Stimulated activated CD8-positive, alpha-beta memory T cell treated with anti-CD3 and anti-CD28 coated beads, Interleukin-15, amount 100 ng/mL, for 24 hours (primary cell): ENCODE results near the gene ORC4.
"Not testable (repeated sequence)": the region's sequence is repeated elsewhere in the genome, so short reads cannot be mapped to it uniquely, and the experiment has no call there.

ENCODE experiments used
- DNase-seq: peaks from one replicate; pipeline ENCODE4 v3.0.0-alpha.2; 2020; ENCODE audit warnings: low read depth

ORC4 gene

DNA sequence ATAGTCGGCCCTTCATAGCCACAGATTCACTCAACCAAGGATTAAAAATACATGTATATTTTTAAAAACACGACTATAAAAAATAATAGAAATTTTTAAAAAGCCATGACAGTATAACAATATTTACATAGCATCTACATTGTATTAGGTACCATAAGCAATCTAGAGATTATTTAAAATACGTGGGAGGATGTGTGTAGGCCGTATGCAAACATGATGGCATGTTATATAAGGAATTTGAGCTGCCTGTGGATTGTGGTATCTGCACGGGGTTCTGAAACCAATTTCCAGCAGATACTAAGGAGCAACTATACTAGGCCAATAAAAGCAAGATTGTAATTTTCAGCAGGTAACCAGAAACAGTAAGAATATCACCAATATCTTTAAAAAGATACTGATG, 5.9 kb downstream of the ORC4 start:
- DNase-seq = no peak

- no peak for DNase-seq
Measured at GRCh38 chr2:148013876-148014275, 6.7 kb downstream of the ORC4 start.

DNA sequence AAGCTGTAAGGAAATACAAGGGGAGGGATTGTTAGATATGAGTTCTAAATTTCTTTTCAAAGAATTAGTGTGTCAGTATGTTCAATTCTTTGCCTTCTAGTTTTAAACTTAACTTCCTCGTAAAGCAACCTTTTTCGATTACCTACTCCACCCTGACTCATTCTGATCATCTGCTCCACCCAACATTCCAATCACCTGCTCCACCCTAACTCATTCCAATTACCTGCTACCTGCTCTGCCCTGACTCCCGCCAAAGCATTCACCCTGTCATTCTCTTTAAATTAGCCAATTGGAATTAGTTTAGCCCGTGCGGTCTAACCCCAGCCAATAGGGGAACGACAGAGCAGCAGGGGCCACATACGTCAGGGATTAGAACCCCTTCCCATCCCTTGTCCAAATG, 12.1 kb downstream of the ORC4 start:
- not testable (repeated sequence) for DNase-seq

GRCh38 chr2:148007219-148007900, 13.2 kb downstream of the ORC4 start:
- no peak for DNase-seq

DNA sequence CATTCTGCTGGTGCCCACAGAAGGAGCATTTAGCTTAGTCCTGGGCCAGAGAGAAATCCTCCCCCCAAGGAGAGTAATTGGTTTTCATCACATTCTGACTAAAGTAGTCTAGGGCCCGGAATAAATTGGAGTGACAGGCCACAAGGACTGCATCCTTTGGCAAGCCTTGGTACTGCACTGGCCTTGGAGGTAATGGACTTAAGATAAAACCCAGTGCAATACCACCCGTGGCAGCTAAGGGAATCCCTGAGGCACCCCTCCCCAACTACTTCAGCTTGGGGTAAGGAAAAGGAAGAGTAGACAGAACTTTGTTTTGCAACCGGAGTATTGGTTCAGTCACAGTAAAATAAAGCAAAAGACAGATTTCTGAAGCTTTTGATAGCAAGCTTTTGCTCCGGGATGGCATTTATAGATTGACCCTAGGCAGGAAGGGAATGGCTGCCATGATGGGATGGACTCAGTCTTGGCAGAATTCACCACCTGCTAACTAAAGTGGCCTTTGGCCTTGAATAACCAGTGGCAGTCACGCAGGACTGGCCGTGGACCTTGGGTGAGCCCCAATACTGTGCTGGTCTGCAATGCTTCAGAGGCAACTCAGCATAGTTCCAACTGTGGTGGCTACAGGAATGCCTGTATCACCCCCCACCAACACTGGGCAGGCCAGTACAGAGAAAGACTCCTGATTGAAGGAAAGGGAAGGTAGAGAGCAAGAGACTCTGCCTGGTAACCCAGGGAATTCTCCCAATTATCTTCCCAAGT, 14.1 kb downstream of the ORC4 start:
- DNase-seq = no peak

GRCh38 chr2:148002420-148002819, 18.1 kb downstream of the ORC4 start:
- DNase-seq = not testable (repeated sequence)

GRCh38 chr2:148000095-148000494, 20.4 kb downstream of the ORC4 start:
- no peak for DNase-seq

GRCh38 chr2:147999126-147999525, 21.4 kb downstream of the ORC4 start:
- DNase-seq = no peak

DNA sequence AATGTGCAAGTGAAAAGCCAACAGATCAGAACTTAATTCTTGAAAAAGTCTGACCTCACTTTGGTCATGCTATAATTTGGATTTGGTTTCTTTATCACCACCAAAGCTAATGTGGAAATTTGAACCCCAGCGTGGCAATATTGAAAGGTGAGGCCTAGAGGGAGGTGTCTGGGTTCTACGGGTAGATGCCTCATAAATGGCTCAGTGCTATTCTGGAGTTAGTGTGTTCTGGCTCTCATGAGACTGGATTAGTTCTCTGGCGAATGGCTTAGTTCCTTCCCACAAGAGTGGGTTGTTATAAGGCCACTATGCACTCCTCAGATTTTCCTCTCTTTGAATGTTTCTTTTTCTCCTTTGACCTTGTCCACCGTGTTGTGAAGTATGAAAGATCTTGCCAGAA, 22.3 kb downstream of the ORC4 start:
- DNase-seq = no peak

DNA sequence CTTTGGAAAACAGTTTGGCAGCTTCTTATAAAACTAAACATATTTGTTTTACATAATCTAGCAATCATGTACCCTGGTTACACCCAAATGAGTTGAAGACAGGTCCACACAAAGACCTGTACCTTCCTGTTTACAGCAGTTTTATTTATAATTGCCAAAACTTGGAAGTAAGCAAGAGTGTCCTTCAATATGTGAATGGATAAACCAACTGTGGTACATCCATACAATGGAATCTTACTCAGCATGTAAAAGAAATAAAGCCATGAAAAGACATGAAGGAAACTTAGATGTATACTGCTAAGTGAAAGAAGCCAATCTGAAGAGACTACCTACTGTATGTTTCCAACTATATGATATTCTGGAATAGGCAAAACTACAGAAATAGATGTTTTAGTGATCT, 23.7 kb downstream of the ORC4 start:
- no peak for DNase-seq

DNA sequence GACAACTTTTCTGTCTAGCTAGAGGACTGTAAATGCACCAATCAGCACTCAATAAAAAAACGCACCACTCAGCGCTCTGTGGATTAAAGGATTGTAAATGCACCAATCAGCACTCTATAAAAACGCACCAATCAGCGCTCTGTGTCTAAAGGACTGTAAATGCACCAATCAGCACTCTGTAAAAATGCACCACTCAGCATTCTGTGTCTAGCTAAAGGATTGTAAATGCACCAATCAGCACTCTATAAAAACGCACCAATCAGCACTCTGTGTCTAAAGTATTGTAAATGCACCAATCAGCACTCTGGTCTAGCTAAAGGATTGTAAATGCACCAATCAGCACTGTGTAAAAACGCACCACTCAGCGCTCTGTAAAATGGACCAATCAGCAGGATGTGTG, 25.6 kb downstream of the ORC4 start:
- not testable (repeated sequence) for DNase-seq

DNA sequence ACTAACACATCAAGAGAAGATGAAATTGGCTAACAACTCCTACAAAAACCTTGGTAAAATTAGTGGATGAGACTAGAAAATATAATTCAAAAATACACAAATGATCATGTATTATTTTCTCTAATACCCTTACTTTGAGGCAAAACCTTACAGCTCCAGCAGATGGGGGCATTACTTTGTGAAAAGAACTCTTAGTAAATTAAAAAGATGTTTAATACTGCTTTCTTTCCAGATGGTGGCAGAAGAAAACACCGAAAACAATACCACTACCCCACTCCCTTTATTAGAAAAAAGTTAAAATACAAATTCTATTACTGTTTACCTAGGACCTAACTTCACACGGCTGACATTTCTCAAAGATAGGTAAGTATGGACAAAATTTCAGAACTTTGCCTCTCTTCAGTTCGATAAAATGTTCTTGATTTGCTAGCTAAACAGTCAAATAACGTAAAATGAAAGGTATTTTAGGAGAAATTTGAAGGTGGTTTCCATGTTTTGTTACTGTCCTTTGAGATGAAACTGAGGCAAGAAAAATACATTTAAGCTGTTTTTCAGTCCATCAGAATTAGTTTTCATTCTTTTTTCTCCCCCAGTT, 30.6 kb downstream of the ORC4 start:
- DNase-seq = no peak

DNA sequence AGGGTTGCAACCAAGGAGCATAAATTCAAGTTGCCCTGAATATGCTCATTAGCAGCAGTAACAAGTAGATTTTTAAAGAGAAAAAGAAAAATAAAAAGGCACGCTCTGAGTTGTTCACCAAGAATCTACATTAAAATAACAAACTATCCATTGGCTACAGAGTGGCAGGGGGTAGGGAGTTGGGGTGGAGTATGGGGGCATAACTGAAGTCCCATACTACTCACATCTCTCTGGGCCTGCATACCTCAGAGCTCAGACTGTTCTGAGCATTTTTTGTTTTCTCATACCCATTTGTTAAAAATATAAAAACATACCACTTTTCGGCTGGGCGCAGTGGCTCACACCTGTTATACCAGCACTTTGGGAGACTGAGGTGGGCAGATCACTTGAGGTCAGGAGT, 31.4 kb downstream of the ORC4 start:
- no peak for DNase-seq

- DNase-seq = no peak
Measured at GRCh38 chr2:147980940-147981528, 39.5 kb downstream of the ORC4 start.

GRCh38 chr2:147977679-147978078, 42.9 kb downstream of the ORC4 start:
- no peak for DNase-seq

- DNase-seq = no peak
Measured at GRCh38 chr2:147976102-147976501, 44.4 kb downstream of the ORC4 start.

DNA sequence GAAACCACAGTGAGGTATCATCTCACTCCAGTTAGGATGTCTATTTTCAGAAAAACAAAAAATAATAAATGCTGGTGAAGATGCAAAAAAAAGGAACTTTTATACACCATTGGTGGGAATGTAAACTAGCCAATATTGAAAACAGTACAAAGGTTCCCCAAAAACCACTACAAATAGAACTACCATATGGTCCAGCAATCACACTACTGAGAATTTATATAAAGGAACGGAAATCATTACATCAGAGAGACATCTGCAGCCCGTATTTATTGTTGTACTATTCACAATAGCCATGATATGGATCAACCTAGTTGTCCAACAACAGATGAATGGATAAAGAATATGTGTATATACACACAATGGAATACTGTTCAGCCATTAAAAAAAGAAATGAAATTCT, 52.0 kb downstream of the ORC4 start:
- DNase-seq = no peak

- no peak for DNase-seq
Measured at GRCh38 chr2:147952118-147952517, 68.4 kb downstream of the ORC4 start.

DNA sequence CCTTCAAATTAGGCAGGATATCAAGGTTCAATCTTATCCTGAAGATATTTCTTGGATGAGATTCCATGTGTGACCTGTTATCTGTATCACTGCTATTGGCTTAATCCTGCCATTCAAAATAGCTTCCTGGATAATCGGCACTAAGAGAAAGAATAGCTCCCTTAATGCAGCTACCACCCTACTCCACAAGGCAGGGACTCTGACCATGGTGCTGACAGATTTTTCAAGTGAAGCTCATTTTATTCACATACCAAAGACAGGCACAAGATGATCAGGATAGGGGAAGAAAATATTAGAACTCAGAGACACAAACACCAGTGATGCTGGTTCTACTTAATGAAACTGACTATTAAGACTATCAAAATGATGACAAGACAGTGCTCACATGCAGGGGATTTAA, 74.9 kb downstream of the ORC4 start:
- DNase-seq = no peak

GRCh38 chr2:147939313-147939712, 81.2 kb downstream of the ORC4 start:
- no peak for DNase-seq

DNA sequence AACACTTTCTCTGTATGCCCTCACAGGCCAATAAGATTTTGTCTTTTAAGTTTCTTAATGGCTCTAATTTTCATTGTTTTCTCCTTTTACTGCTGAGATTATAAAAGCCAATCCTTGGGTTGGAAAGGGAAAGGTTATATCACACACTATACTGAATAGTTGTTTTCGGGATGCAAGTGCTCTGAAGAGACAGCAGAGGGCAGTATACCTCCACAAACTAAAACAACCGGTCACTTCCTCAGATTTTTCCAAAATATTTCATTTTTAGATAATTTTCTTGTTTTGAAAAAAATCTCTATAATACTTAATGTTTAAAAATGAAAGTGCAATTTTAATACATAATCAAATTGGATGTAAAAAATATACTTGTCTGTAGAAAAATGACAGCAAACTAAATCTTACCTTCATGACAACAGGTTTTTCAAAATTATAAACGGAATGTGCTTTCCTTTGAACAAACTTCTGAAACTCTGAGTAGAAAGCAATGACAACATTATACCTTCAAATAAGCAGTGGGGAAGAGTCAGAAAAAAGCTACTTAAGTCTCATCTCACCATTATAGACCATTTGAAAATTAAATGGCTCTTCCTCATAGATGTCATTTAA, 82.7 kb downstream of the ORC4 start:
- DNase-seq = no peak

GRCh38 chr2:147934881-147935620, 85.5 kb downstream of the ORC4 start:
- no peak for DNase-seq
